ENCODE measurements around the gene PER1.
A peak's percentile ranks its signal among the peaks of the same experiment; 100 is the strongest.

PER1 gene

DNA sequence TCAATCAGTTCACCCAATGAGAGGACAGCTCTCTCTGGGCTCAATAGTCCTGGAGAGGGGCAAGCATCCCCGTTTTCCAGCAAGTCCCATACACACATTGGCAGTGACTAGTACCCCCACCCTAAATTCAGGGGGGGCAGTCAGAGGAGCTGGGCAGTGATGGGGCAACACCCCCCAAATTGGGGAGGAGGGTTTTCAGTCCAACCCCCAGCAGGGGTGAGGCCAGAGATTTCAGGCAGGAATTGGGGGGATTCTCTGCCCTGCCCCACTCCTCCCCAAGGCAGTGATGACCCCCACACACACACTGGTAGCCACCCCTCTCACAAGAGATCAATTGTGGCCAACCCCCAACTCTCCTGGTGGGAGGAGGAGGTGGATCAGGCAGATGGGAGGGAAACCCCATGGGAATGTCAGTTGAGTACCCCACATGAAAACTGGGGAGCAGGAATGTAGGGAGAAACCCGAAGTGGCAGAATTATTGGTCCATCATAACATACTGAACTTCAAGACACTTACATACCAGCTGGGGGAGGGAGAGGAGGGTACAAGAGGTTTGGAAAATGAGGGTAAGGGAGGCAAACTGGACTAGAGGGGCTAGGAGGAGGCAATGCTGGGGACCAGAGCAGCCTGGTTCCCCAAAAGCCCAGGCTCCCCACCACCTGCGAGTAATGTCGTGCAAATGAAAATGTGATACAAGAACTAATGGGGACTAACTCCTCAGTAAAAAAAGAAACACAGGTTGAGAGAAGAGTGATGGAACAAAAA, 7.4 kb upstream of the PER1 start:
- Histone ChIP-seq H3K9me3 (ENCODE audit: severe bottlenecking) (no peaks in the 10 kb centered on the region), H3K27me3 (ENCODE audit: insufficient read depth, low read depth, severe bottlenecking) (no peaks in the 10 kb centered on the region), H3K27ac (no peak overlapping the region), H3K36me3 (peaks cover 35% of the 10 kb centered on the region), H3K4me3 (ENCODE audit: low read depth, low read length) (no peak overlapping the region)
- DNase-seq: no peak
- TF ChIP-seq, protein P1, sequence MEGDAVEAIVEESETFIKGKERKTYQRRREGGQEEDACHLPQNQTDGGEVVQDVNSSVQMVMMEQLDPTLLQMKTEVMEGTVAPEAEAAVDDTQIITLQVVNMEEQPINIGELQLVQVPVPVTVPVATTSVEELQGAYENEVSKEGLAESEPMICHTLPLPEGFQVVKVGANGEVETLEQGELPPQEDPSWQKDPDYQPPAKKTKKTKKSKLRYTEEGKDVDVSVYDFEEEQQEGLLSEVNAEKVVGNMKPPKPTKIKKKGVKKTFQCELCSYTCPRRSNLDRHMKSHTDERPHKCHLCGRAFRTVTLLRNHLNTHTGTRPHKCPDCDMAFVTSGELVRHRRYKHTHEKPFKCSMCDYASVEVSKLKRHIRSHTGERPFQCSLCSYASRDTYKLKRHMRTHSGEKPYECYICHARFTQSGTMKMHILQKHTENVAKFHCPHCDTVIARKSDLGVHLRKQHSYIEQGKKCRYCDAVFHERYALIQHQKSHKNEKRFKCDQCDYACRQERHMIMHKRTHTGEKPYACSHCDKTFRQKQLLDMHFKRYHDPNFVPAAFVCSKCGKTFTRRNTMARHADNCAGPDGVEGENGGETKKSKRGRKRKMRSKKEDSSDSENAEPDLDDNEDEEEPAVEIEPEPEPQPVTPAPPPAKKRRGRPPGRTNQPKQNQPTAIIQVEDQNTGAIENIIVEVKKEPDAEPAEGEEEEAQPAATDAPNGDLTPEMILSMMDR (IDR thresholded peaks at IDR 0.05; ENCODE audit: low read depth, low read length): no peak

DNA sequence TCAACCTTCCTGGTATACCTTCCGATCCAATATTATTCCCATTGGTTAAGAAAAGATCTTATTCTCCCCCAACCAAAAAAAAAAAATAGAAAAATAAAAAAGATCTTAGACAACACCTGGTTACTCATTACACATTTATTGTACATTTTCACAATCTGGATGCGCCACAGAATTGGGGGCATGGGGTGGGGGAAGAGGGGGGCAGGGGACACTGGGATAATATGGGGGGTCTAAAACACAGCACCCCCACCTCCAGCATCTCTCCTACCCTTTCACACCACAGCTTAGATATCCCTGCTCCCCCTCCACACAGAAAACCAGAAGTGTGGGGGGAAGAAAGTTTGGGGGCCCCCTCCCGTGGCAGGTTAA, 6.8 kb upstream of the PER1 start:
- no peaks in the 10 kb centered on the region for H3K9me3 ChIP-seq (ENCODE audit: severe bottlenecking)
- H3K4me3 ChIP-seq (ENCODE audit: low read depth, low read length): no peak overlapping the region
- DNase-seq: no peak
- no peak overlapping the region for H3K27ac ChIP-seq
- H3K36me3 ChIP-seq: peaks cover 35% of the 10 kb centered on the region
- no peaks in the 10 kb centered on the region for H3K27me3 ChIP-seq (ENCODE audit: insufficient read depth, low read depth, severe bottlenecking)
- TF ChIP-seq, protein P1 (IDR thresholded peaks at IDR 0.05; ENCODE audit: low read depth, low read length): no peak

DNA sequence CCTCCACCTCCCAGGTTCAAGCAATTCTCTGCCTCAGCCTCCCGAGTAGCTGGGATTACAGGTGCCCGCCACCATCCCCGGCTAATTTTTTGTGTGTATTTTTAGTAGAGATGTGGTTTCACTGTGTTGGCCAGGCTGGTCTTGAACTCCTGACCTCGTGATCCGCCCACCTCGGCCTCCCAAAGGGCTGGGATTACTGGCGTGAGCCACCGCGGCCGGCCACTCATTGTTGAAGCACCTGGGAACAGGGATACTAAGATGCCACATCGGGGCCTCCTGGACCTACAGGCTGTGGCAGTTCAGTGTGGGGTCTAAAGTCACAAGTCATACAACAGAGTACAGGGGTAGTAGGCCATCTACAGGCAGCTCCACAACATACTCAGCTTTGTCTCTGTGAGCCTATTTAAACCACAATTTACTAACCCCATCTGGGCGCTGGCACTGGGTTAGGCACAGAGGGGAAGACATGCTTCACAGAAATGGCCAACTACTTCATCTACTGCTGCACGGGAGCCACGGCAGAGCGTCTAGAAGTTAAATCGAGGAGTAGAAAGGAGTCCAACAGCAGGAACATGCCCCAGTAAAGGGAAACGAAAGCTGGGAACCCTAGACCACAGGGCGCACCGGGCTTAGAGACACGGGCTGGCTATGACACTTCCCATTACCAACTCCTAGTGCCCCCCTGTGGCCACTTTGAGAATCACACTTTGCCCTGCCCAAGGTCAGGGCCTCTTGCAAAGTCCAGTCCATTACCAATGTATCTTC, 6.2 kb upstream of the PER1 start:
- DNase-seq: peak; percentile 92
- Histone ChIP-seq H3K36me3 (peaks cover 35% of the 10 kb centered on the region), H3K27ac (no peak overlapping the region), H3K9me3 (ENCODE audit: severe bottlenecking) (no peaks in the 10 kb centered on the region), H3K27me3 (ENCODE audit: insufficient read depth, low read depth, severe bottlenecking) (no peaks in the 10 kb centered on the region), H3K4me3 (ENCODE audit: low read depth, low read length) (no peak overlapping the region)
- TF ChIP-seq, protein P1 (IDR thresholded peaks at IDR 0.05; ENCODE audit: low read depth, low read length): peak; percentile 84

DNA sequence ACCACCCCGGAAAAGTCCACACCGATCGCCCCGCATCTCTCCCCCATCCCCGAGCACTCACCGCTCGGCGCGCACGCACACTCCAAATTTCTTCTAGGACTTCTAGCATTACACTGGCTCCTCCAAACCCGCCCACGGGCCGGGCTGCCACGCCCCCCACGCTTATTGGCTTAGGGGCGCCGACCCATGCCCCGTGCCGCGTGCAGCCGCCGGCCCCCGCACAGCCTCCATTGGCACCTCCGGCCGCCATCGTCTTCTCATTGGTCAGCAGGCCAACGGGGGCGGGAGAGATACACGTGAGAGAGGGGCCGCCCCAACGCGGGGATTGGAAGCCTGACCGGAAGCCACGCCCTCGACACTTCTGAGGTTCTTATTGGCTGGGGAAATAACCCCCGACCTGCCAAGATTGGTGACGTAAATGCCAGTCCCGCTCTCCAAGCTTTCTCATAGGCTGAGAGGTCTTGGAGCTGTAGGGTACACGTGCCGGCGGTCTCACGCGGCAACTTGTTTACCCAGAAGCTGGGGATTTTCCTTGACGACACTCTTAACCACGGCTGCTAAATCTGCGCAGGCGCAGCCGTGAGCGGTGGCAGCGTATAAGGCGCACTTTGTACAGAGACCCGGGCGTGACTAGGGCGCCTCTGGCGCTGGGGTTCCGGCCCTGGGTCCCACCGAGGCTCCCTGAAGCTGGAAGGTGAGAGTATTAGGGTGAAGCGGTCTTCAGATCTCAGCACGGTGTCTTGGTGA, 4.2 kb upstream of the PER1 start:
- H3K36me3 ChIP-seq: peaks cover 25% of the 10 kb centered on the region
- H3K4me3 ChIP-seq (ENCODE audit: low read depth, low read length): peak overlapping the region; percentile 46
- TF ChIP-seq, protein P1 (IDR thresholded peaks at IDR 0.05; ENCODE audit: low read depth, low read length): no peak
- H3K27ac ChIP-seq: peak overlapping the region; percentile 86
- H3K27me3 ChIP-seq (ENCODE audit: insufficient read depth, low read depth, severe bottlenecking): no peaks in the 10 kb centered on the region
- H3K9me3 ChIP-seq (ENCODE audit: severe bottlenecking): no peaks in the 10 kb centered on the region
- DNase-seq: peak; percentile 100

DNA sequence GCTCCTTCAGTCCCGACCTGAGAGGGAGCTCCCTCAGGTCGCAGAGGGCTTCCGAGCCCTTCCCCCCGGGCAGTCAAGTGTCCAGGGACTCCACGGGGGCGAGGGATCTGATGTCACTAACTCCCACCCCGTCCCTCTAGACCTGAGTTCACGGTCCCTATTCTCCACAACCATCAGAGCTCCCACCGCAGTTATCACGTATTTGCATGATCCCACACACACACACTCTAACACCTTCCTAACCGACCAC, 3.7 kb upstream of the PER1 start:
- DNase-seq: no peak
- peaks cover 20% of the 10 kb centered on the region for H3K36me3 ChIP-seq
- no peaks in the 10 kb centered on the region for H3K27me3 ChIP-seq (ENCODE audit: insufficient read depth, low read depth, severe bottlenecking)
- TF ChIP-seq, protein P1 (IDR thresholded peaks at IDR 0.05; ENCODE audit: low read depth, low read length): no peak
- H3K4me3 ChIP-seq (ENCODE audit: low read depth, low read length): peak overlapping the region; percentile 46
- H3K27ac ChIP-seq: no peak overlapping the region
- no peaks in the 10 kb centered on the region for H3K9me3 ChIP-seq (ENCODE audit: severe bottlenecking)

Data from WERI-Rb-1 (cell line).